ENCODE results near the gene PNPO.

- no peak for TF ChIP-seq CTCF (IDR thresholded peaks at IDR 0.05; ENCODE audit: insufficient read depth, low read length, poor library complexity, severe bottlenecking)
- TF ChIP-seq EZH2phosphoT487 (conservative IDR thresholded peaks at IDR 0.05; ENCODE audit: low read length) = no peak
Observed at GRCh38 chr17:47901423-47901822, 39.9 kb upstream of the PNPO start.

Measured in SU-DHL-6 (cell line).